ENCODE measurements around the gene VAMP1.
A peak's percentile ranks its signal among the peaks of the same experiment; 100 is the strongest.
"Not testable (repeated sequence)": the region's sequence is repeated elsewhere in the genome, so short reads cannot be mapped to it uniquely, and the experiment has no call there.

VAMP1 gene, protein sequence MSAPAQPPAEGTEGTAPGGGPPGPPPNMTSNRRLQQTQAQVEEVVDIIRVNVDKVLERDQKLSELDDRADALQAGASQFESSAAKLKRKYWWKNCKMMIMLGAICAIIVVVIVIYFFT

DNA sequence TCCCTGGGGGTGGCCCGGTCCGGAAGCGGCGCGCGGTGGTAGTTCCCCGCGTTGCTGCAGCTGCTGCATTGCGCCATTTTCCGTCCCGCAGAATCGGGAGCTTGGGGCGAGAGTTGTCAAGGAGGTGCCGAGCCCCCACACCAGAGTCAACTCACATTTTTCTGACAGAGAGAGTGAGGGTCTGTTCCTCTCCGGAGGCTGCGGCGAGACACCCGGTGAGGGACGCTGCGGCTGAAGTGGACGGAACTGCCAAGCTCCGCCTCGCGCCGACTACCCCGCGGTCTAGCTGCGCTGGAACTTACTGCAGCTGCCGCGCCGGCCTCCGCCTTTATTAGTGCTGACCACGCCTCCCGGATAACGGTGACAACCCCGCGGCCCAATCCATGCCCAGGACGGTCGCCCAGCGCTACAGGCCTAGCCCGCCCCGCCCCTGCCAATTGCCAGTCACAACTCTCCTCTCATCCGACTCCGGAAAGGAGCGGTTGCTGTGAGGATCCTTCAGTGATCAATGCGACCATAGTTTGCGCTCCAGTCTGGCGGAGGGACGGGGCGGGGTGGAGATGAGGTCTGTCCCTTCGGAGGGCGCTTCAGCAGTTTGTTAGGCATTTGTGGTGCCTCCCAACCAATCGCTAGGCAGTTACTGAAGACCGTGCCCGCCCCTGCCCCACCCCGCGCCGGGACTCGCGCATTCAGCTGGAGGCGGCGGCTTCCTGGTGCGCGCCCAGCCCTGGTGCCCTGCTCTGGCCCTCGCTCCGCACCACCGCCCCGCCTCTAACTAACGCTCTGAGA lies at the start of gene VAMP1:
VAMP1 (minus strand) TSS at position 303 of the 789 bp plus-strand sequence; CDS start at position 157, 146 bp downstream.
- peak; percentile 100 for DNase-seq

DNA sequence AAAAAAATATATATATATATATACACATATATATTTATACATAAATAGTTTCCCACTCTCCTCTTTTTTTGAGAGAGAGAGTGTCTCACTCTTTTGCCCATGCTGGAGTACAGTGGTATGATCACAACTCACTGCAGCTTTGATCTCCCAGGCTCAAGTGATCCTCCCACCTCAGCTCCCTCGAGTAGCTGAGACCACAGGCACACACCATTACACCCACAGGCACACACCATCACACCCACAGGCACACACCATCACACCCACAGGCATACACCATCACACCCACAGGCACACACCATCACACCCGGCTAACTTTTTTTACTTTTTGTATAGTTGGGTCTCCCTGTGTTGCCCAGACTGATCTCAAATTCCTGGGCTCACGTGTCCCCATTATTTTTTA lies 49.7 kb upstream of the VAMP1 start:
- no peak for DNase-seq

DNA sequence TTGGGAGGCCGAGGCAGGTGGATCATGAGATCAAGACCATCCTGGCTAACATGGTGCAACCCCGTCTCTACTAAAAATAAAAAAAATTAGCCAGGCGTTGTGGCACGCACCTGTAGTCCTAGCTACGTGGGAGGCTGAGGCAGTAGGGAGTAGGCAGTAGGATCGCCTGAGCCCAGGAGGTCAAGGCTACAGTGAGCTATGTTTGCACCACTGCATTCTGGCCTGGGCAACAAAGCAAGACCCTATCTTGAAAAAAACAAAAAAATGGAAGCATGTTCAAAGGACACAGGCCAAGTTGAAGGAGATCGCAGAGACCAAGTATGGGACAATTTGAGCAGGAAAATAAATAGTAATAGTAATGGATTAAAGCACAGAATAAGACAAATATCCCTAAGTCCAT lies 37.6 kb upstream of the VAMP1 start:
- DNase-seq, result no peak

DNA sequence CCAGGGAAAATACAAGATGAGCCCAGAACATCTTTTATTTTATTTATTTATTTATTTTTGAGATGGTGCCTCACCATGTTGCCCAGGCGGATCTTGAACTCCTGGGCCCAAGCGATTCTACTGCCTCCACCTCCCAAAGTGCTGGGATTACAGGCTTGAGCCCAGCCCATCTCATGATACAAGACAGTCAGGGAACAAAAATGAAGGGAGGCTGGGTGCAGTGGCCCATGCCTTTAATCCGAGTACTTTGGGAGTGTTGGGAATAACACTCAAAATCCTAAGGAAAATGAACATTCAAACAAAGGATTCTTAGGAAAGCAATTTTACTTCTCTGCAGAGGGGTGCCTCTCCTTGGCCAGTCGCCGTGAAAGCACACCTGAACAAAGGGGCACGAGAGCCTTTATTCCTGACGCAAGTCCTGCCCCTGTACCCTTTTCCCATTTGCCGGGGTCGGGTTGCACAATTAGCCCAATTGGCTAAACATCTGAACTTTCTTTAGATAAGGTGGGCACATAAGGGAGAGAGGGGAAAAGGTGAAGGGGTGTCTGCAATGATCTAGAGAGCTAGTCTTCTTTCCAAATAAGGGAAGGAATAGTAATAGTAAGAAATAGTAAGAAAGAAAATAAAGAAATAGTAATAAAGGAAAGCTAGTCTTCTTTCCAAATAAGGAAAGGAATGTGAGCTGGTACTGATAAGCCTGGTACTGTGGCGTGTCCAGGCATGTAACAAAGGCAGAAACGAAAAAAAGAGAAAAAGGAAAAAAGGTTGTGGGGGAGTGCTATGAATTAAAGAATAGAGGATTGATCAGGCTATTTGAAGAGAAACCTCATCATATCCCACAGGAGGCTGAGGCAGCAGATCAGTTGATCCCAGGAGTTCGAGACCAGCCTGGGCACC lies 36.9 kb upstream of the VAMP1 start:
- peak; percentile 38 for DNase-seq

DNA sequence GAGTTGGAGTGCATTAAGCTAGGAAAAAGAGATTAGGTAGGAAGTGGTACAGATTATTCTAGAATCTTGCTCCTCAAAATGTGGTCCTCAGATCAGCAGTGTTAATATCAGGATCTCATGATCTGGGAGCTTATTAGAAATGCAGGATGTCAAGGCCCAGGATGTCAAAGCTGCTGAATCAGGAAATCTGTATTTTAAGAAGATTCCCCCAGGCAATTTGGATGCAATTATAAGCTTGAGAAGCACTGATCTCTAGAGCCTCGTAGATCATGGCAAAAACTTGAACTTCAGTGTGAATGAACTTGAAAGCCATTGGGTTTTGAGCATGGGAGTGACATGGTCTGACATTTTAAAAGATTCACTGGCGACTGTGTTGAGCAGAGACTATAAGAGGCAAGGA lies 30.0 kb upstream of the VAMP1 start:
- DNase-seq, result no peak

DNA sequence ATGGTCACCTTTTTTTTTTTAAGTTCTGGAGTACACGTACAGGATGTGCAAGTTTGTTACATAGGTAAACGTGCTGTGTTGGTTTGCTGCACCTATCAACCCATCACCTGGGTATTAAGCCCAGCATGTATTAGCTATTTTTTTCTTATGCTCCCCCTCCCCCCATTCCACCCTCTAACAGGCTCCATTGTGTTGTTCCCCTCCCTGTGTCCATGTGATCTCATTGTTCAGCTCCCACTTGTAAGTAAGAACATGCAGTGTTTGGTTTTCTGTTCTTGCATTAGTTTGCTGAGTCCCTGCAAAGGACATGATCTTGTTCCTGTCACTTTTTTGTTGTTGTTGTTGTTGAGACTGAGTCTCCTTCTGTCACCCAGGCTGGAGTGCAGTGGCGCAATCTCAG lies 26.8 kb upstream of the VAMP1 start:
- not testable (repeated sequence) for DNase-seq

DNA sequence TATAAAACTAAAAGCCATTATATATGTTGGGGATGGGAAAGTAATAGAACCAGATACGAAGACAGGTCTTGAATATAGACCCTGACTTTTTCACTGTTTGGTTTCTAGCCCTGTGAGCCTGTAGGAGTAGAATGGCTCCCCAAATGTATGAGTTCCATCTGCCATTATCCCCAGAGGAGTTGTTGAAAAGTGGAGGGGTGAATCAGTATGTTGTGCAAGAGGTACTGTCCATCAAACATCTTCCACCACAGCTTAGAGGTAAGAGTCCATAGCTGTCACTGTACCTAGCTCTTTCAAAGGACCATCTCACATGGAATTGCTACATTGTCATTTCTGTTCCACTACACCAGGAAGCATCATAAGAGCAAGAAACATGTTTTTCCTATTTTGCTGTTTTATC lies 24.5 kb upstream of the VAMP1 start:
- no peak for DNase-seq

DNA sequence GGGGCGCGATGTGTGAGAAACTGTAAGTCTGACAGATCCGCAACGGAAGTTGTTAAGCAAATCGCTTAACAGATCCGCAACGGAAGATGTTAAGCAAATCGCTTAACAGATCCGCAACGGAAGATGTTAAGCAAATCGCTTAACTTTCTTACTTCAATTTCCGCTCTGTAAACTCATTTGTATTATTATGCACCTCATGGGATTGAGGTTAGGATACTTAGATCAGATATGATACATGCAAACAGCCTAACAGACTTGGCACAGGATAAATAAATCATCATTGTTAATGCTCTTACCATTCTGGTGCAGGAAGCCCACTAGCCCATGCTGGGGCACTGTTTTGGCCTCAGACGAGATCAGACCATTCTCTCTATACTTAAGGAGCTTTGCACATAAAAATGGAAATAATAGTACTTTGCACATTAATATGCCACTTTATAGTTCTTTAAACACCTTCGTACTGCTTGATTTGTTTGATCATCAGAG lies 23.8 kb upstream of the VAMP1 start:
- peak; percentile 65 for DNase-seq

DNA sequence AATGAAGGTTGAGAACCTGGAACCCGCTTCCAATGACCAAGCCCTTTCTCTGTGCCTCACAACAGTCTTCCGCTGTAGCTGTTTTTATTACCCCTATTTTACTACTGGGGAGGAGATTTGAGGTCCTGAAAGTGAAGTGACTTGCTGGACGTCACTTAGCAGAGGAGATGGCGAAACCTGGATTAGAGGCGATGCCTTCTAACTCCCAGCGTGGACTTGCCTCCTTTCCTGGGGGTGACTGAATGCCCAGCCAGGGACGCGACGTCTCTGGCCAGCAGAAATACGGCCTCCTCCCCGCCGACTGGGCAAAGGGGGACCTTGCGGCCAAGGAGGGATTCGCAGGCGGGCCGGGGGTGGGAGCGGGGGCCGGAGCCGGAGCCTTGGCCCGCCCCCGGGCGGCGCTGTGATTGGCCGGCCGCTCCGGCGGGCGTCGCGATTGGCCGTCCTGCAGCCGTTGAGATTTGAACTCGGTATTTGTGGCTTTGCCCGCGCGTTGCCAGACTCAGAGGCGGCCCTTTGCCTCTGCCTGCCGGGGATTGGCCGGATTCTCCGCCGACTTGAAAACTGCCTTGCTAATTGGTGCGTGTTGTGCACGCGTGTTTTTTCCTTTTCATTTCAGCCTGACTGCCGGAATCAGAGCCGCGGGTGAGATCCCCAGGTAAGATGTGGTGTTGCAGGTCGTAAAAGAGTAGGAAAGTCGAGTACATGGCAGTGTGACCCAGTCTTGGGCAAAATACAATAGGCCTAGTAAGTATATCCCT lies 23.2 kb upstream of the VAMP1 start, which contains the start of gene NCAPD2:
NCAPD2 (plus strand) TSS at position 606 of the 761 bp plus-strand sequence. CDS start 997 bp downstream, outside the sequence.
- peak; percentile 99 for DNase-seq

DNA sequence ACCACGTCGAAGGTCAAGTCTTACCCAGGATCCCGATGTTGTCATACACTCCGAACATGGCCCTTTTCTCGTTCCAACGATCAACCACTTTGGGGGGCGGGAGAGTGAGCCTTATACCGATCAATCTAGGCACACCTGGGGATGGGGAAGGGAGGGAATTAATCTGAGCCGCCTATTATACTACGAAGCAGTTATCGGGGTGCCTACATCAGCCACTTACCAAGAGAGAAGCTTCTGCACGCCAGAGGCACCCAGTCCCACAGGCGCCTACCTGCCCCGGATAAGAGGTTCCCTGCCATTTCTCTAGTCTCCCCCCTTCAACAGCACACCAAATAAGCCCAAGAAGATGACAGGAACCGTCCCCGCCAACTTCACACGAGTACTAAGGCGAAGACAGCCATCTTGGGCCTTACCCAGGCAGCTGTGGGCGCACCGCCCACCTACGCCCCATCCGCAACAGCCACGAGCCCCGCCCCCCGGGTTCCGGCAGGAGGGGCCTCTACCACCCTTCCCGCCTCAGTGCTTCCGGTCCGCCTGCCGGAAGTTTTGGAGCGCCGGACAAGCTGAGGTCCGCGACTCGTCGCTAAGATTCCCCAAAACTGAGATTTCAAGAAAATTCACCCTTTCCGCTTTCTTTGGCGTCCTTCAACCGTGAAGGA lies 22.5 kb upstream of the VAMP1 start, which contains the start of gene MRPL51:
MRPL51 (minus strand) TSS at position 425 of the 659 bp plus-strand sequence; CDS start at position 299, 126 bp downstream.
- peak; percentile 99 for DNase-seq

DNA sequence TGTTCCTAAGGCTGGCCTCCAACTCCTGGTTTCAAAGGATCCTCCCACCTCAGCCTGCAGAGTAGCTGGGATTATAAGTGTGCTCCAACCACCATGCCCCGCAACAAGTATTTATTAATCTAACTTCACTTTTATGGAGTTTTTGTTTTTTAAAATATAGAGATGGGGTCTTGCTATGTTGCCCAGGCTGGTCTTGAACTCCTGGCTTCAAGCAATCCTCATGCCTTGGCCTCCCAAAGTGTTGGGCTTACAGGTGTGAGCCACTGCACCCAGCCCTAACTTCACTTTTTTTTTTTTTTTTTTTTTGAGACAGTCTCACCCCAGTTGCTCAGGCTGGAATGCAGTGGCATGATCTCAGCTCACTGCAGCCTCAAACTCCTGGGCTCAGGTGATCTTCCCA lies 20.2 kb upstream of the VAMP1 start:
- DNase-seq, result not testable (repeated sequence)

DNA sequence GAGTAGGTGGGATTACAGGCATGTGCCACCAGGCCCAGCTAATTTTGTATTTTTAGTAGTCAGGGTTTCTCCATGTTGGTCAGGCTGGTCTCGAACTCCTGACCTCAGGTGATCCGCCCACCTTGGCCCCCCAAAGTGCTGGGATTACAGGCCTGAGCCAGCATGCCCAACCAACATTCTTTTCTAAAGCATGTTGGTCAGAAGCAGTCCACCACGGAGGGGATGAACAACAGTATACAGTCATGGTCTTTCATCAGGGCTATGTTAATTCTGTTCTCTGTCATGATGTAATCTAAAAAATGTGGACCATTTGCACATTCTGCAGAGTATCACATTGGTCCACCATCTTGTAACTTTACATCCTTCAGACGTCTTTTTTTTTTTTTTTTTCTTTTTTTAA lies 19.0 kb upstream of the VAMP1 start:
- DNase-seq, result no peak

DNA sequence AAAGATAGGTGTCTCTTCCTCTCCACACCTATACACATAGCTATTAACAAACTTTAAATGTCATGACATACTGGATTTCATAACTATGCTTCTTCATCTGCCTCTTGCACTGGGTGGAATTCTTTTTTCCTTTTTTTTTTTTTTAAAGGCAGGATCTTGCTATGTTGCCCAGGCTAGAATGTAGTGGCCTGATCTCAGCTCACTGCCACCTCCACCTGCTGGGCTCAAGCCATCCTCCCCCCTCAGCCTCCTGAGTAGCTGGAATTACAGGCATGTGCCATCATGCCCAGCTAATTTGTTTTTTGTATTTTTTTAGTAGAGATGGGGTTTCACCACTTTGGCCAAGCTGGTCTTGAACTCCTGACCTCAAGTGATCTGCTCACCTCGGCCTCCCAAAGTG lies 17.8 kb upstream of the VAMP1 start:
- DNase-seq, result no peak

DNA sequence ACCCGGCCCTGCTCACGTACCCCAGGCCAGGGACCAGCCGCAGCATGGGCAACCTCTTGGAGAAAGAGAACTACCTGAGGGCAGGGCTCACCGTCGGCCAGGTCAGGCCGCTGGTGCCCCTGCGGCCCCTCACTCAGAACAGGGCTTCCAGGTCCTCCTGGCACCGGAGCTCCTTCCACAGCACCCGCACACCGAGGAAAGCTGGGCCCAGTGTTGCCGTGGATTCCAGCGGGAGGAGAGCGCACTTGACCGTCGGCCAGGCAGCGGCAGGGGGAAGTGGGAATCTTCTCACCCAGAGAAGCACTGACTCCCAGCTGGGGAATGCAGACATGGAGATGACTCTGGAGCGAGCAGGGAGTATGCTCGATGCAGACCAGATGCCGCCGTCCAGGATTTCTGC lies 7.9 kb upstream of the VAMP1 start:
- no peak for DNase-seq

DNA sequence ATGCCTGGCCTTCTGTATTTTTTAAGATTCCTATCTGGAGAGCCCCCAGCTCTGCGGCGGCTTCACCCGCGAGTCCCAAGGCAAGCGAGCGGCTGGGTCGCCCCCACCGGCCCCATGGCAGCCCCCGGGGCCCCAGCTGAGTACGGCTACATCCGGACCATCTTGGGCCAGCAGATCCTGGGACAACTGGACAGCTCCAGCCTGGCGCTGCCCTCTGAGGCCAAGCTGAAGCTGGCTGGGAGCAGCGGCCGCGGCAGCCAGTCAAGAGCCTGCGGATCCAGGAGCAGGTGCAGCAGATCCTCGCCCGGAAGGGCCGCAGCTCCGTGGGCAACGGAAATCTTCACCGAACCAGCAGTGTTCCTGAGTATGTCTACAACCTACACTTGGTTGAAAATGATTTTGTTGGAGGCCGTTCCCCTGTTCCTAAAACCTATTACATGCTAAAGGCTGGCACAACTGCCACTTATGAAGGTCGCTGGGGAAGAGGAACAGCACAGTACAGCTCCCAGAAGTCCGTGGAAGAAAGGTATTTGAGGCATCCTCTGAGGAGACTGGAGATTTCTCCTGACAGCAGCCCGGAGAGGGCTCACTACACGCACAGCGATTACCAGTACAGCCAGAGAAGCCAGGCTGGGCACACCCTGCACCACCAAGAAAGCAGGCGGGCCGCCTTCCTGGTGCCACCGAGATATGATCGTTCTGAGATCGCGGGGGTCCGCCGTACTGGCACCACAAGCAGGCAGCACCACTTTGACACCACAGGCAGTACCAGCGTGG lies 7.3 kb upstream of the VAMP1 start:
- not testable (repeated sequence) for DNase-seq

DNA sequence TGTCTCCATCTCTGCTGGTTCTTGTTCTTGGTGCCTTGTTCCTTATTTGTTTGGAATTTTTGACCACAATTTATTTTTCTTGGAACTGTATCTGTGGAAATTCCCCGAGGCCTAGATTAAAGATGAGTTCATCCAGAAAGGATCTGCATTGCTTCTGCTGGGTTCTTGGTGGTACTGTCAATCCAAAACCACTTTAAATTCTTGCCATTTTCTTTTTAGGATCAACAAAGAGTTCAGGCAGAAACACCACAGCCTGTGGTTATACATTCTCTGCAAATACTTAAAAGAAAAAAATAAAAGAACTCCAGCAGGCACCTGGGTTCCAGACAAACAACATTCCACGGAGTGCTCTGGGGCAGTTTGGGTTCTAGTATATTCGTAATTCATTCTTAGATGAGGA lies 6.0 kb upstream of the VAMP1 start:
- no peak for DNase-seq

DNA sequence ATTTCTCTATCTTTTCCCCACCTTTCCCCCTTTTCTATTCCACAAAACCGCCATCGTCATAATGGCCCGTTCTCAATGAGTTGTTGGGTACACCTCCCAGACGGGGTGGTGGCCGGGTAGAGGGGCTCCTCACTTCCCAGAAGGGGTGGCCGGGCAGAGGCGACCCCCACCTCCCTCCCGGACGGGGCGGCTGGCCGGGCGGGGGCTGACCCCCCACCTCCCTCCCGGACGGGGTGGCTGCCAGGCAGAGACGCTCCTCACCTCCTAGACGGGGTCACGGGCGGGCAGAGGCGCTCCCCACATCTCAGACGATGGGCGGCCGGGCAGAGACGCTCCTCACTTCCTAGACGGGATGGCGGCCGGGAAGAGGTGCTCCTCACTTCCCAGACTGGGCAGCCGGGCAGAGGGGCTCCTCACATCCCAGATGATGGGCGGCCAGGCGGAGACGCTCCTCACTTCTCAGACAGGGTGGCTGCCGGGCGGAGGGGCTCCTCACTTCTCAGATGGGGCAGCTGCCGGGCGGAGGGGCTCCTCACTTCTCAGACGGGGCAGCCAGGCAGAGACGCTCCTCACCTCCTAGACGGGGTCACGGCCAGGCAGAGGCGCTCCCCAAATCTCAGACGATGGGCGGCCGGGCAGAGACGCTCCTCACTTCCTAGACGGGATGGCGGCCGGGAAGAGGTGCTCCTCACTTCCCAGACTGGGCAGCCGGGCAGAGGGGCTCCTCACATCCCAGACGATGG lies 4.9 kb upstream of the VAMP1 start:
- not testable (repeated sequence) for DNase-seq

DNA sequence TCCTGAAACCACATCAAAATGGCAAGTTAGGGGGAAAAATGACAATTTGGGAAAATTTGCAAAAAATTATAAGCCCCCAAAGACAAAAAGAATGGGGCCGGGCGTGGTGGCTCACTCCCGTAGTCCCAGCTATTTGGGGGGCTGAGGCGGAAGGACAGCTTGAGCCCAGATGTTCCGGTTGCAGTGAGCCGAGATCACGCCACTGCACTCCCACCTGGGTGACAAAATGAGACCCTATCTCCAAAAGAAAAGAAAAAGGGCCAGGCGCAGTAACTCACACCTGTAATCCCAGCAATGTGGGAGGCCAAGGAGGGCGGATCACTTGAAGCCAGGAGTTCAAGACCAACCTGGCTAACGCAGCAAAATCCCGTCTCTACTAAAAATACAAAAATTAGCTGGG lies 2.0 kb upstream of the VAMP1 start:
- DNase-seq, result no peak

DNA sequence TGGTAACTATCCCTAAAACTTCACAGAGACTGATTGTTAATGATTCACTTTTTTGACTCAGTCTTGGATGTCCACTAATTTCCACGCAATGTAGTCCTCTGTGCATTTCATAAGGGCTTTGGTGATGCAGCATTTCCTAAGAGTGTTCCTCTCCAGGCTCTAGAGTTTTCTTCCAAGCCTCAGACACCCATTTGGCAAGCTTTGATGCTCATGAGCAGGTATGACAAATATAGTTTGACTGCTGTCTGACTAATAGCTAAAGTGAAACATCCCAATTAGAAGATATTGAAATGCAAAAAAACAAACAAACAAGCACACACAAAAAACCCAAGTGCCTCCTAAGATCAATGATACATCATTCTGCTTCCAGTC lies 1.5 kb upstream of the VAMP1 start:
- no peak for DNase-seq

DNA sequence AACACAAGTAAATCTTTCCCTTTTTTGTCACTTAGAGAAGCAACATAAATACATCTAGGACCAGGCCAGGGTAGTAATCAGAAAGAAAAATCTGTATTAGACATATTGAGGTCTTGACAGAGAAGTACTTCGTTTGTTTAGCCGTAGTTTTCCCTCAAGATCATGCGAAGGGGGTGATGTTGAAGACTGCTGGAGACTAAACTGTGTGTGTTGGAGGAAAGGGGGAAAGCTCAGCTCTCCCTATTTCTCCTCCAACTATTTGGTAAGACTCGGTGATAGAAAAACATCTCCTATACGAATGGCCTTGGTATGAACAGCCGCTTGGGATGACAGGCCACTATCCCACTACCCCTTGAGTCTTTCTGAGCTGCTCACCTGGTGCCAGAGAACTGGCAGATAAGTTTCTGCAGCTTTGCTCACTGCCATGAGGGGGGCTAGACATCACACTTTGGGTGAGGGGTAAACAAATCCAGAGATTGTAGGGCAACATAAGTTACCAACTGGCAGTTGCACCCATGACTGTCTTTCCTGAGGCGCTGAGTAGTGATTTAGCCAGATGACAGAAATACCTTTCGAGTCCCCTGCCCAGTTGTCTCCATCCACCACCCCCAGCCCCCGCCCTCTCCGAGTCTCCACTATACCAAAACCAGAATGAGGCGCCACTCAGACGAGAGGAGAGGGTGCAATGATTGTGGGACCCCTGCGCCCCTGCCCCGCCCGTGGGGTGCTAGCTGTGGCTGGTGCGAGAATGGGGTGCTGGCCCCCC lies 685 bp downstream of the VAMP1 start:
- DNase-seq, result peak; percentile 66

Data from NCI-H146 (cell line).